Upper lobe of left lung (tissue), 6 donors: ENCODE results near the gene CEP164. TPM values are rescaled to one million over a fixed set of nuclear protein-coding genes. Genes with fewer than 3 reads are reported as not detected.

Experiments used
- ATAC-seq, 2 donors: fragments of 200-7000 bp; cut with Tn5 transposase; one replicate each; pipeline ENCODE4 v1.9.1; 2022; ENCODE audit warnings: mild to moderate bottlenecking in 2 of 2, moderate library complexity in 2 of 2; ENCODE audit not compliant: low FRiP score in 2 of 2
- DNase-seq, 2 donors: peaks; one replicate each; pipeline ENCODE4 v3.0.0-alpha.2; 2019 to 2020
- H3K27ac ChIP-seq, 4 donors: fragments of 200-600 bp; sonication (generic); one replicate each; pipeline ENCODE4 v1.5.1; 2016 to 2019
- H3K27me3 ChIP-seq, 4 donors: fragments of 200-600 bp; sonication (generic); one replicate each; pipeline ENCODE4 v1.5.1; 2017 to 2019
- H3K36me3 ChIP-seq, 4 donors: fragments of 200-600 bp; sonication (generic); one replicate each; pipeline ENCODE4 v1.5.1; 2016 to 2019
- H3K4me1 ChIP-seq, 4 donors: fragments of 200-600 bp; sonication (generic); one replicate each; pipeline ENCODE4 v1.5.1; 2018 to 2019
- H3K4me3 ChIP-seq, 4 donors: fragments of 200-600 bp; sonication (generic); one replicate each; pipeline ENCODE4 v1.5.1; 2017 to 2019; ENCODE audit warnings: mild to moderate bottlenecking in 2 of 4, moderate library complexity in 1 of 4
- H3K9me3 ChIP-seq, 4 donors: fragments of 200-600 bp; sonication (generic); one replicate each; pipeline ENCODE4 v1.5.1; 2018 to 2019
- EP300 ChIP-seq, 4 donors: sonication (generic); formaldehyde crosslinking; IDR thresholded peaks; one replicate each; pipeline ENCODE4 v1.5.1; 2017; ENCODE audit warnings: antibody characterized with exemption in 4 of 4, control low read depth in 2 of 4
- POLR2A ChIP-seq, 4 donors: fragments of 450-650 bp; IDR thresholded peaks; one replicate each; pipeline ENCODE4 v1.5.1; 2016 to 2017; ENCODE audit warnings: antibody characterized with exemption in 4 of 4, mild to moderate bottlenecking in 2 of 4
- POLR2AphosphoS5 ChIP-seq, 2 donors: sonication (generic); formaldehyde crosslinking; IDR thresholded peaks; one replicate each; pipeline ENCODE4 v1.5.1; 2017; ENCODE audit warnings: antibody characterized with exemption in 2 of 2
- WGBS, 2 donors: methylation state at CpG; one replicate each; pipeline ENCODE4 v1.1.5; 2017 to 2018; 5-methylcytosine and 5-hydroxymethylcytosine counted together
- total RNA-seq, 6 donors: library from RNA; depleted of rRNA in 4 of 6; stranded (reverse); fragments of >200 nt in 4 of 6; gene quantifications; one replicate each; pipeline versions ENCODE4 v1.1.0 to v1.2.1, GENCODE V29; 2016 to 2021
- TF ChIP-seq, protein P1 (sequence below), 6 experiments: fragments of 450-650 bp in 4 of 6; fragments of 200-600 bp in 2 of 6; sonication (generic) in 2 of 6; IDR thresholded peaks; one replicate each; pipeline ENCODE4 v1.5.1; 2016 to 2019; ENCODE audit warnings: antibody characterized with exemption in 6 of 6
- donor health status: DM: no; HTN: no; CAD: no; lungs with moderate emphysema.
- donor health status: DM: no; HTN: yes; CAD: no; lungs with severe emphysema.

CEP164 gene
- total RNA-seq = 10 to 100 TPM; 16.1 to 73.3 (median 27.9) TPM

DNA sequence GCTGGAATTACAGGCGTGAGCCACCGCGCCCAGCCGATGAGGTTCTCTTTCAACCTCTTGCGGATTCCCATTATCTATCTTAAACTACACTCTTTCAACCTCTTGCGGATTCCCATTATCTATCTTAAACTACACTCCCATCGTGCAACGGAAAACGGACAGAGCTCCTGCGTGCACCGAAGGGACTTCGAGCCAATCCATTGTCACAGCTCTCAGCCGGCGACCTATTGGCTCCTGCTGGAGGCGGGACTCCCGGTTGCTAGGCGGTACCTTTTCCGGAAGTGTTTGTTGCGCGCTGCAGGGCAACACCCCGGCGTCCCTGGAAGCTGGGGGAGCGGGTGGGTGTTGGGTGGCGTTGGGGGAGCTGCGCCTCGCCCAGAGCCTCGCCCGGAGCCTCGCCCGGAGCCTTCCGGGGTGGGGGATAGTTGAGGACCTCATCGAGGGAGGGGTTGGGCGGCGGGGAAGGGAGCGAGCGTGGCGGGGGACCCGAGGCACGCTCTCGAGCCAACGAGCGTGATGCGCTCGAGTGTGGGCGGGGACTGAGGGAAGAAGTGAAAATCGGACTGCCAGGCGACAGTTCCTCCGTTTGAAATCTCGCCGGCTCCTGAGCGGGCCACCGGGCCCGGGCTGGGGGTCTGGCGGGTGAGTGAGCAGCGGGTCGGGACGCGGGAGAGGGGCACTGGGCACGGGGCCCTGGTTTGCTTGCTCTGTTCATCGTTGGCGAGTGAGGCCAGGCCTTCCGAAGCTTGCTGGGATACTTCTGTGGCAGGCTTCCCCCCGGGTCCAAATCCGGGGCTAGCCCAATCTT is at the start of gene CEP164:
CEP164 (plus strand) TSS at position 288 of the 808 bp plus-strand sequence. CDS start 10,733 bp downstream, outside the sequence.
- WGBS, 2 donors = 0 to 1% methylated on average over 33 to 54 of the region's 64 CpGs
- Histone ChIP-seq H3K27ac (peak within 1 kb of the TSS; percentile 86 to 90 (median 88)), H3K4me1 (peaks cover 8 to 15% (median 9%) of the 10 kb centered on the region in 4 donors), H3K9me3 (no peaks in the 10 kb centered on the region), H3K27me3 (no peaks in the 10 kb centered on the region), H3K4me3 (peak within 1 kb of the TSS; percentile 55 to 92 (median 82)), H3K36me3 (no peaks in the 10 kb centered on the region)
- peak; percentile 98 for ATAC-seq
- peak; percentile 69 to 76 for TF ChIP-seq POLR2AphosphoS5 (IDR thresholded peaks at IDR 0.05)
- TF ChIP-seq, protein P1, sequence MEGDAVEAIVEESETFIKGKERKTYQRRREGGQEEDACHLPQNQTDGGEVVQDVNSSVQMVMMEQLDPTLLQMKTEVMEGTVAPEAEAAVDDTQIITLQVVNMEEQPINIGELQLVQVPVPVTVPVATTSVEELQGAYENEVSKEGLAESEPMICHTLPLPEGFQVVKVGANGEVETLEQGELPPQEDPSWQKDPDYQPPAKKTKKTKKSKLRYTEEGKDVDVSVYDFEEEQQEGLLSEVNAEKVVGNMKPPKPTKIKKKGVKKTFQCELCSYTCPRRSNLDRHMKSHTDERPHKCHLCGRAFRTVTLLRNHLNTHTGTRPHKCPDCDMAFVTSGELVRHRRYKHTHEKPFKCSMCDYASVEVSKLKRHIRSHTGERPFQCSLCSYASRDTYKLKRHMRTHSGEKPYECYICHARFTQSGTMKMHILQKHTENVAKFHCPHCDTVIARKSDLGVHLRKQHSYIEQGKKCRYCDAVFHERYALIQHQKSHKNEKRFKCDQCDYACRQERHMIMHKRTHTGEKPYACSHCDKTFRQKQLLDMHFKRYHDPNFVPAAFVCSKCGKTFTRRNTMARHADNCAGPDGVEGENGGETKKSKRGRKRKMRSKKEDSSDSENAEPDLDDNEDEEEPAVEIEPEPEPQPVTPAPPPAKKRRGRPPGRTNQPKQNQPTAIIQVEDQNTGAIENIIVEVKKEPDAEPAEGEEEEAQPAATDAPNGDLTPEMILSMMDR (IDR thresholded peaks at IDR 0.05) = peak in 1 of 6 experiments; percentile 8
- no peak for TF ChIP-seq EP300 (IDR thresholded peaks at IDR 0.05)
- peak in 2 of 4 donors; percentile 50 to 67 for TF ChIP-seq POLR2A (IDR thresholded peaks at IDR 0.05)
- DNase-seq = peak; percentile 95 to 97

DNA sequence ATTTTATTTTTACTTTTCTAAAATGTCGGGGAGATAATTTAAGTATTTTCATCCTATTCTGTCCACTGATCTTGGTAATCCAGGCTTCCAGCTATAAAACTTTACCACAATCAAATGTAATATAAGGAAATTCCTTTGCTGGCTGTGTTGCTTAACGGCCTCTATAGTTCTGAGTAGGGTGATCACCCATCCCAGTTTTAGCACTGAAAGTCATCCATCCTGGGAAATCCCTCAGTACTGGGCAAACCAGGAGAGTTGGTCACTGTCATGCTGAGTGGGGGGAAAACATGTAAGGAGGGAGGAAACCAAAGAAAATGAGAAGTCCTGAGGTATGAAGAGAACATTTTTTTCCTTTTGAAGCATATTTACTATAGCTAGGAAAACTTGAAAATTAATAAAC is 49.3 kb upstream of the CEP164 start:
- TF ChIP-seq, protein P1 (IDR thresholded peaks at IDR 0.05) = no peak
- TF ChIP-seq POLR2A (IDR thresholded peaks at IDR 0.05) = no peak
- no peak for TF ChIP-seq EP300 (IDR thresholded peaks at IDR 0.05)
- TF ChIP-seq POLR2AphosphoS5 (IDR thresholded peaks at IDR 0.05) = no peak
- Histone ChIP-seq H3K36me3 (peaks cover 0 to 33% (median 25%) of the 10 kb centered on the region in 4 donors), H3K27ac (no peak overlapping the region), H3K27me3 (no peaks in the 10 kb centered on the region), H3K9me3 (no peaks in the 10 kb centered on the region), H3K4me3 (no peak overlapping the region), H3K4me1 (no peaks in the 10 kb centered on the region)
- no peak for ATAC-seq
- 90 to 96% methylated on average over 2 of the region's 2 CpGs for WGBS, 2 donors
- DNase-seq = no peak

DNA sequence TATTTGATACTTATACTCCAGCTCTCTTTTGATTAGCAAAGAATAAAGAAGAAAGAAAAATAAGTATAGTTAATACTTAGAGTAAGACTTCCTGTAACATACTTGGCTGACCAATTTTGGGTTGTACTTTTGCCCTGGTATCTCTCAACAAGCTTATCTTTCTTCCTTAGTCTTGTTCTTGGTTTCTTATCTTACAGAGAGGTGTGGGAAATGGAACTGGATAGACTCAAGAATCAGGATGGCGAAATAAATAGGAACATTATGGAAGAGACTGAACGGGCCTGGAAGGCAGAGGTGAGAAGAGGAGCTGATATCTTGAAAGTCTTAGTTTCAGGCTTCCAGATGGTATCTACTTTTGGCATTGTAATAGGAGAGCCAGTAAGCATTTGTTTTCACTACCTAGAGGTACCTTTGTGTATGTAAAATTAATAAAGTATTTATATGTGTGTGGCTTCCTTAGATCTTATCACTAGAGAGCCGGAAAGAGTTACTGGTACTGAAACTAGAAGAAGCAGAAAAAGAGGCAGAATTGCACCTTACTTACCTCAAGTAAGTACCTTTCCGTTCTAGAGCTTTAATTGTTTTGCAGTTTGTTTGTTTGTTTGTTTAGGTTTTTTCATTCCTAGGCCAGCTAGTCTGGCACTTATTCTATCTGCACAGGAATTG is 47.8 kb upstream of the CEP164 start:
- peak overlapping the region in 1 of 4 donors; percentile 17 for H3K27ac ChIP-seq
- WGBS, 2 donors = 69% methylated on average over 4 of the region's 4 CpGs

DNA sequence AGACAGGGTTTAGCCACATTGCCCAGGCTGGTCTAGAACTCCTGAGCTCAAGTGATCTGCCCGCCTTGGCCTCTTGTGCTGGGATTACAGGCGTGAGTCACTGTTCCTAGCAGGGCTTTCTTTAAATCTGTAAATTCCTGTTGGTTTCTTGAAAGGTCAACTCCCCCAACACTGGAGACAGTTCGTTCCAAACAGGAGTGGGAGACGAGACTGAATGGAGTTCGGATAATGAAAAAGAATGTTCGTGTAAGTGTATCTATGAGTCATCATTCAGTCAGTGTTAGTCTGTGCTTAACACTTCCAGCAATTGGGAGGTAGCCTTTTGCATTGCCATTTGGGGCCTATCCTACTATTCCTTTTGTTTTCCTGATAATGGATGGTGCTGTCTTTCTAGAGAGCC is 46.5 kb upstream of the CEP164 start:
- Histone ChIP-seq H3K36me3 (peaks cover 0 to 59% (median 37%) of the 10 kb centered on the region in 4 donors), H3K27me3 (no peaks in the 10 kb centered on the region), H3K4me1 (no peaks in the 10 kb centered on the region), H3K4me3 (no peak overlapping the region), H3K27ac (no peak overlapping the region), H3K9me3 (no peaks in the 10 kb centered on the region)
- no peak for TF ChIP-seq POLR2AphosphoS5 (IDR thresholded peaks at IDR 0.05)
- TF ChIP-seq EP300 (IDR thresholded peaks at IDR 0.05) = no peak
- TF ChIP-seq POLR2A (IDR thresholded peaks at IDR 0.05) = no peak
- TF ChIP-seq, protein P1 (IDR thresholded peaks at IDR 0.05) = no peak
- ATAC-seq = peak; percentile 44 to 92
- WGBS, 2 donors = 93 to 97% methylated on average over 6 of the region's 6 CpGs
- DNase-seq = no peak

More for the DNA sequence above, 47.8 kb upstream of the CEP164 start:
- TF ChIP-seq EP300 (IDR thresholded peaks at IDR 0.05) (no peak), POLR2AphosphoS5 (IDR thresholded peaks at IDR 0.05) (no peak), POLR2A (IDR thresholded peaks at IDR 0.05) (no peak)
- TF ChIP-seq, protein P1 (IDR thresholded peaks at IDR 0.05) = no peak
- no peak for DNase-seq
- Histone ChIP-seq H3K27me3 (no peaks in the 10 kb centered on the region), H3K9me3 (no peaks in the 10 kb centered on the region), H3K4me3 (no peak overlapping the region), H3K4me1 (no peaks in the 10 kb centered on the region), H3K36me3 (peaks cover 0 to 48% (median 32%) of the 10 kb centered on the region in 4 donors)
- no peak for ATAC-seq
